Neuronal stem cell (in vitro differentiated cells): ENCODE measurements around the gene EFNA1.
A peak's percentile ranks its signal among the peaks of the same experiment; 100 is the strongest.
"Not testable (repeated sequence)": the region's sequence is repeated elsewhere in the genome, so short reads cannot be mapped to it uniquely, and the experiment has no call there.

Experiments
- DNase-seq: peaks from one replicate; pipeline ENCODE4 v3.0.0-alpha.2; 2013; ENCODE audit warnings: low spot score
- H2AFZ ChIP-seq: one replicate; pipeline ENCODE4 v1.6.1; 2013; ENCODE audit warnings: mild to moderate bottlenecking, low read length, inconsistent platforms
- H2AK5ac ChIP-seq: 2 replicates; pipeline ENCODE4 v1.6.1; 2013; ENCODE audit warnings: low read depth, mild to moderate bottlenecking, inconsistent platforms, low read length, moderate library complexity, mixed read lengths
- H2BK120ac ChIP-seq: 2 replicates; pipeline ENCODE4 v1.6.1; 2013; ENCODE audit warnings: low read depth, mild to moderate bottlenecking, inconsistent platforms, low read length, moderate library complexity, mixed read lengths
- H2BK12ac ChIP-seq: one replicate; pipeline ENCODE4 v1.6.1; 2013; ENCODE audit warnings: low read length, inconsistent platforms
- H2BK15ac ChIP-seq: 2 replicates; pipeline ENCODE4 v1.6.1; 2013; ENCODE audit warnings: mild to moderate bottlenecking, low read length, inconsistent platforms, mixed read lengths
- H2BK5ac ChIP-seq: one replicate; pipeline ENCODE4 v1.6.1; 2013; ENCODE audit warnings: inconsistent platforms, mild to moderate bottlenecking, low read length, moderate library complexity
- H3K14ac ChIP-seq: one replicate; pipeline ENCODE4 v1.6.1; 2013; ENCODE audit warnings: low read length, inconsistent platforms
- H3K18ac ChIP-seq: 2 replicates; pipeline ENCODE4 v1.6.1; 2013; ENCODE audit warnings: low read length, inconsistent platforms
- H3K23ac ChIP-seq: 2 replicates; pipeline ENCODE4 v1.6.1; 2013; ENCODE audit warnings: low read depth, mild to moderate bottlenecking, mixed read lengths, low read length, inconsistent platforms; ENCODE audit not compliant: poor library complexity
- H3K27ac ChIP-seq: replicated peaks from 3 replicates; pipeline ENCODE4 v1.5.1; 2013; ENCODE audit warnings: low read length, inconsistent platforms
- H3K27me3 ChIP-seq, 3 experiments: 2 replicates each; pipeline ENCODE4 v1.6.1; 2013; ENCODE audit warnings: low read length in 3 of 3, mild to moderate bottlenecking in 2 of 3, inconsistent platforms in 1 of 3, low read depth in 1 of 3, mixed read lengths in 1 of 3, moderate library complexity in 1 of 3; ENCODE audit not compliant: control insufficient read depth in 3 of 3, insufficient read depth in 3 of 3
- H3K36me3 ChIP-seq, 2 donors: replicated peaks in 1 of 2; 2 replicates each; pipeline ENCODE4 v1.6.1; 2013; ENCODE audit warnings: low read length in 2 of 2; ENCODE audit not compliant: control insufficient read depth in 2 of 2, insufficient read depth in 2 of 2
- H3K4ac ChIP-seq: 2 replicates; pipeline ENCODE4 v1.6.1; 2013; ENCODE audit warnings: inconsistent platforms, mild to moderate bottlenecking, low read length, moderate library complexity
- H3K4me1 ChIP-seq, 2 donors: 1 replicate in 1 of 2; 2 replicates in 1 of 2; pipeline ENCODE4 v1.6.1; 2013; ENCODE audit warnings: low read length in 2 of 2, low read depth in 1 of 2; ENCODE audit not compliant: control insufficient read depth in 2 of 2, insufficient read depth in 1 of 2
- H3K4me2 ChIP-seq: one replicate; pipeline ENCODE4 v1.6.1; 2013; ENCODE audit warnings: mild to moderate bottlenecking, low read length, inconsistent platforms; ENCODE audit not compliant: insufficient read depth, poor library complexity, severe bottlenecking
- H3K4me3 ChIP-seq, 2 donors: 2 replicates each; pipeline ENCODE4 v1.5.1; 2013; ENCODE audit warnings: low read length in 2 of 2, mild to moderate bottlenecking in 2 of 2, inconsistent platforms in 1 of 2, moderate library complexity in 1 of 2
- H3K79me1 ChIP-seq: one replicate; pipeline ENCODE4 v1.6.1; 2013; ENCODE audit warnings: low read depth, mild to moderate bottlenecking, inconsistent platforms, low read length, moderate library complexity
- H3K9ac ChIP-seq: one replicate; pipeline ENCODE4 v1.6.1; 2013; ENCODE audit warnings: mild to moderate bottlenecking, low read depth, low read length, inconsistent platforms; ENCODE audit not compliant: poor library complexity
- H3K9me3 ChIP-seq, 2 donors: replicated peaks in 1 of 2; 2 replicates each; pipeline versions ENCODE3 to v1.6.1; 2013; ENCODE audit warnings: low read length in 2 of 2, mild to moderate bottlenecking in 2 of 2, inconsistent platforms in 1 of 2, low read depth in 1 of 2, mixed read lengths in 1 of 2, moderate library complexity in 1 of 2; ENCODE audit not compliant: control insufficient read depth in 2 of 2, insufficient read depth in 1 of 2
- H4K8ac ChIP-seq: one replicate; pipeline ENCODE4 v1.6.1; 2013; ENCODE audit warnings: low read depth, mild to moderate bottlenecking, inconsistent platforms, low read length, moderate library complexity
- H4K91ac ChIP-seq: one replicate; pipeline ENCODE4 v1.6.1; 2013; ENCODE audit warnings: low read length, low read depth, mild to moderate bottlenecking, inconsistent platforms; ENCODE audit not compliant: poor library complexity
- WGBS, 2 donors: extraction: QIAGEN DNeasy Blood & Tissue Kit; methylation state at CpG; one replicate each; pipeline ENCODE4 v1.1.7; 2013; ENCODE audit warnings: missing lambda C conversion rate in 2 of 2, mixed read lengths in 1 of 2; ENCODE audit not compliant: insufficient read length in 2 of 2, insufficient replicate concordance in 1 of 2; ENCODE audit errors: extremely low coverage in 2 of 2; 5-methylcytosine and 5-hydroxymethylcytosine counted together

Gene EFNA1

DNA sequence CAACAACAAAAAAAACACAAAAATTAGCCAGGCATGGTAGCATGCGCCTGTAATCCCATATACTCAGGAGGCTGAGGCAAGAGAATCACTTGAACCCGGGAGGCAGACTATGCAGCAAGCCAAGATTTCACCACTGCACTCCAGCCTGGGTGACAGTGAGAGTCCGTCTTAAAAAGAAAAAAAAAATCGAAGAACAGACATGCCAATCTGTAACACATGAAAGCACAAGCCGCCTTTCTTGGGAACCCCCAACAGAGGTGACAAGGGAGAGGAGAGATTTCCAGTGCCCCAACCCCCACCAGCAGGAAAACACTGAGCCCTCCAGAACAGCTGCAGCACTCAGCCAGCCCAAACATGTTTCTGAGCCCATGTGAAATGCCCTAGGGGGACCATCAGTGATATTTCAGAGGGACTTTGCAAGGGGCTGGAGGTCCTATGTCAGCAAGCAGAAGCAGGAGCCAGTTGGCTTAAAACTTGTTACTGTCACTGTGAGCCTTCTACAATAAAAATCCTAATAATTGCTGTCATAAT lies 14.2 kb upstream of the EFNA1 start:
- no peak overlapping the region for H4K8ac ChIP-seq
- peaks cover 0 to 42% (median 2%) of the 10 kb centered on the region in 3 experiments for H3K27me3 ChIP-seq
- no peak overlapping the region for H2BK120ac ChIP-seq
- H3K18ac ChIP-seq, result no peak overlapping the region
- no peak overlapping the region for H3K23ac ChIP-seq
- H3K4me3 ChIP-seq, result no peak overlapping the region
- H3K4me1 ChIP-seq, result peaks cover 0 to 2% of the 10 kb centered on the region in 2 donors
- no peak overlapping the region for H3K4me2 ChIP-seq
- H3K36me3 ChIP-seq, result no peaks in the 10 kb centered on the region
- H2AFZ ChIP-seq, result peak overlapping the region; percentile 18
- H3K9me3 ChIP-seq, result no peaks in the 10 kb centered on the region
- no peaks in the 10 kb centered on the region for H3K79me1 ChIP-seq
- WGBS, 2 donors, result no CpG with 5 or more reads among the region's 5 CpGs
- no peak overlapping the region for H3K14ac ChIP-seq
- no peak overlapping the region for H3K9ac ChIP-seq
- H2BK15ac ChIP-seq, result no peak overlapping the region
- no peak overlapping the region for H2AK5ac ChIP-seq
- DNase-seq, result no peak
- no peak overlapping the region for H3K27ac ChIP-seq
- H3K4ac ChIP-seq, result no peak overlapping the region
- H4K91ac ChIP-seq, result no peak overlapping the region
- no peak overlapping the region for H2BK12ac ChIP-seq
- H2BK5ac ChIP-seq, result no peak overlapping the region

DNA sequence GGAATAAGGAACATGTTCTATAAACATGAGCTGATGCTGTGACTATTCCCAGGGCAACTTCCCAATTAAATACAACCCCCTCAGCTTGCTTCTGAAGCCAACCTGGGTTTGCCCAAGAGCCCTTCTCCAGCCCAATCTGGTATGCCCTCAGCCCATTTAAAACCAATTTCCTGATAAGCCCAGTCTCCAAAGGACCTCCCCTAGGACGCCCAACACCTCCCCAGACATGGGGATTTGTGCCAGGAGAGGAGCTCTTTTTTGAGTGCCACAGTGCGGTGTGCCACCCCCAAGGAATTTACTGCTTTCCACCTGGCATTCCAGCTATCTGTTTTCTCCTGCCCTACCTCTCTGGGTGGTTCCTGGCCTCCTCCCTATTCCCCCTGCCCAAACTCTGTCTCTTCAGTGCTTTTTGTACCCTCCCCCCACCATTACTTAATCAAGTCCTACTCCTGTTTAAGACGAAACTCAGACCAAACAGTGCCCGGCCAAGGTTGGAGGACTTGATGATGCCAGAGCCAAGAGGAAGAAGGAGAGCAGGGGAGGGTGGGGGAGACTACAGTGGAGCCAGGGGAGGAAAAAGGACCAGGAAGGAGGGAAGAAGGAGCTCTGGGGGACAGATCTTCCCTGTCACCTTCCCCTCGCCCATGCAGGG lies 11.4 kb upstream of the EFNA1 start:
- H3K4me3 ChIP-seq, result peak overlapping the region in 1 of 2 donors; percentile 18
- no peaks in the 10 kb centered on the region for H3K9me3 ChIP-seq
- no peak overlapping the region for H2AFZ ChIP-seq
- no peaks in the 10 kb centered on the region for H3K79me1 ChIP-seq
- no peak for DNase-seq
- H4K91ac ChIP-seq, result no peak overlapping the region
- no peaks in the 10 kb centered on the region for H3K36me3 ChIP-seq
- no peak overlapping the region for H4K8ac ChIP-seq
- no peak overlapping the region for H3K4me2 ChIP-seq
- peaks cover 0 to 66% (median 2%) of the 10 kb centered on the region in 3 experiments for H3K27me3 ChIP-seq
- H2BK5ac ChIP-seq, result no peak overlapping the region
- no peak overlapping the region for H2BK15ac ChIP-seq
- no peak overlapping the region for H3K18ac ChIP-seq
- peaks cover 0 to 2% of the 10 kb centered on the region in 2 donors for H3K4me1 ChIP-seq
- no peak overlapping the region for H3K23ac ChIP-seq
- H3K14ac ChIP-seq, result peak overlapping the region; percentile 41
- no CpG with 5 or more reads among the region's 5 CpGs for WGBS, 2 donors
- H3K4ac ChIP-seq, result no peak overlapping the region
- H2BK12ac ChIP-seq, result no peak overlapping the region
- no peak overlapping the region for H3K9ac ChIP-seq
- H3K27ac ChIP-seq, result no peak overlapping the region
- no peak overlapping the region for H2BK120ac ChIP-seq
- H2AK5ac ChIP-seq, result peak overlapping the region; percentile 49

DNA sequence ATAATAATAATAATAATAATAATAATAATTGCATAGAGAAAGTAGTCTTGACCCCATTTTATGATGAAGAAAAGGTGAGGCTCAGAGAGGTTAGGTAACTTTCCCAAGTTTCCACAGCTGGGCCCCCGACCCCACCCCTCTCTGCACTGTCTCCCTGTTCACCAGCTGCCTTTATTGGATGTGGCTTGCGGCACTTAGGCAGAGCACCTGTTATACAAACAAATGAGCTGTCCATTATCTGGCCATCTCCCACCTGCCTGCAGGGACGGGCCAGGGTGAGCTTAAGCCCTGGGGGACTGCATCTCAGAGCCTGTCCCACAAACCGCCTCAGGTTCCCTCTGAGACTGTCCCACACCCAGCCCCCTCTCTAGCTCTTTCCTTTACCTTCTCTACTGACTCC lies 10.1 kb upstream of the EFNA1 start:
- no CpG with 5 or more reads among the region's 4 CpGs for WGBS, 2 donors
- Histone ChIP-seq H3K36me3 (no peaks in the 10 kb centered on the region), H3K23ac (no peak overlapping the region), H3K4me2 (no peak overlapping the region), H2BK12ac (no peak overlapping the region), H3K4me1 (no peaks in the 10 kb centered on the region), H3K79me1 (no peaks in the 10 kb centered on the region), H3K27me3 (peaks cover 0 to 68% (median 2%) of the 10 kb centered on the region in 3 experiments), H2BK15ac (no peak overlapping the region), H4K8ac (no peak overlapping the region), H3K4ac (no peak overlapping the region), H2BK120ac (no peak overlapping the region), H3K9ac (no peak overlapping the region), H3K18ac (no peak overlapping the region), H3K9me3 (no peaks in the 10 kb centered on the region), H4K91ac (no peak overlapping the region), H3K14ac (no peak overlapping the region), H2BK5ac (no peak overlapping the region), H2AK5ac (no peak overlapping the region), H3K4me3 (no peak overlapping the region), H2AFZ (no peak overlapping the region), H3K27ac (no peak overlapping the region)
- DNase-seq, result no peak

DNA sequence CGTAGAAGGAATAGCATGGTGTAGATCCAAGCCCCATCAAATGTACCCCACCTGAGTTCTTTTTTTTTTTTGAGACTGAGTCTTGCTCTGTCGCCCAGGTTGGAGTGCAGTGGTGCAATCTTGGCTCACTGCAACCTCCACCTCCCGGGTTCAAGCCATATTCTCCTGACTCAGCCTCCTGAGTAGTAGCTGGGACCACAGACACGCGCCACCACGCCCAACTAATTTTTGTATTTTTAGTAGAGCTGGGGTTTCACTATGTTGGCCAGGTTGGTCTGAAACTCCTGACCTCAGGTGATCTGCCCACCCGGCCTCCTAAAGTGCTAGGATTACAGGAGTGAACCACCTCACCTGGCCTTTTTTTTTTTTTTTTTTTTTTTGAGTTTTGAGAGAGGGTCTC lies 9.6 kb upstream of the EFNA1 start:
- H2BK120ac ChIP-seq, H3K23ac ChIP-seq, DNase-seq, H2BK12ac ChIP-seq, H4K91ac ChIP-seq, H2AFZ ChIP-seq, H3K9ac ChIP-seq, H3K4ac ChIP-seq, H3K4me2 ChIP-seq, H3K9me3 ChIP-seq, H3K27ac ChIP-seq, H2AK5ac ChIP-seq, H3K4me1 ChIP-seq, H2BK5ac ChIP-seq, H2BK15ac ChIP-seq, H3K4me3 ChIP-seq, H4K8ac ChIP-seq, H3K18ac ChIP-seq, H3K14ac ChIP-seq, H3K36me3 ChIP-seq, H3K79me1 ChIP-seq: not testable (repeated sequence)
- peaks cover 0 to 73% (median 2%) of the 10 kb centered on the region in 3 experiments for H3K27me3 ChIP-seq
- WGBS, 2 donors, result no CpG with 5 or more reads among the region's 7 CpGs
